ENCODE data around the gene ZGRF1.
"Not testable (repeated sequence)": the region's sequence is repeated elsewhere in the genome, so short reads cannot be mapped to it uniquely, and the experiment has no call there.

The ZGRF1 gene

DNA sequence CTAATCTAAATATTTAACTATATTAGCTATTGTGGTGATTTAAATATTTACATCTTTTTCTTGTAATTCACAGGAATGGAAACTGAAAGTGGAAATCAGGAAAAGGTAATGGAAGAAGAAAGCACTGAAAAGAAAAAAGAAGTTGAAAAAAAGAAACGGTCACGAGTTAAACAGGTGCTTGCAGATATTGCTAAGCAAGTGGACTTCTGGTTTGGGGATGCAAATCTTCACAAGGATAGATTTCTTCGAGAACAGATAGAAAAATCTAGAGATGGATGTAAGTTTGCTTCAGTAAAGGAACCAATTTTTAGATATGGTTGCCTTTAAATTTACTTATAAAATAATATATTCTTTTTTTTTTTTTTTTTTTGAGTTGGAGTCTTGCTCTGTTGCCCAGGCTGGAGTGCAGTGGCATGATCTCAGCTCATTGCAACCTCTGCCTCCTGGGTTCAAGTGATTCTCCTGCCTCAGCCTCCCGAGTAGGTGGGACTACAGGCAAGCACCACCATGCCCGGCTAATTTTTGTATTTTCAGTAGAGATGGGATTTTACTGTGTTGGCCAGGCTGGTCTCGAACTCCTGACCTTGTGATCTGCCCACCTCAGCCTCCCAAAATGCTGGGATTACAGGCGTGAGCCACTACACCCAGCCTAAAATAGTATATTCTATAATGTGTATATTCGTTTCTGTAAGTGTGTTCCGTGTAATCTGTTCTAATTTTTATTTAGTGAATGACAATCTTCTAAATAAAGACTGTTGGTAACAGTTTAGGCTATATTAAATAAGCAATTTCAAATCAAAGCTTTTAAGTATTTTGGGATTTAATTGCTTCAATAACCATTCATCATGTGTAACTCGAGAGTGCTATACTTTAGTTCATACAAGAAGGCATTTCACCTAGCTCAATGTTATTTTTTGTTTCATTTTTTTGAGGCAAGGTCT, 8.2 kb upstream of the ZGRF1 start:
- not testable (repeated sequence) for DNase-seq (ENCODE audit: low read depth)

DNA sequence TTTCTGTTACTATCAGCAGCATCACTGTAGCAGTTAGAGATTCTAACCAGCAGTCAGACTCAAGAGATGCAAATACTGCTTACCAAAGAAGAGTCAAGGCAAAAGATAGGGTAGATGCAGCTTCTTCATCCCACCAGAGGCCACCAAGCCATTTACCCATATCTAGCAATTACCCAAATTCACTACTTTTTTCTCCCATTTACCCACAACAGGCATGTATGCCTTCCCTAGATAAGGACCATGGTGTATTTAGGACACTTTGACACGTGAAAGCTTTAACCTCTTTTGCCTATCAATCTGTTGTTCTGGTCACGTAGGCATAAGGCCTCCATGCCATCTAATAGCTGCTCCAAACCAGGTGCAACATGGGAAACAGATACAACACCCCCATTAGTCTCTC, 5.8 kb upstream of the ZGRF1 start:
- no peak for DNase-seq (ENCODE audit: low read depth)

DNA sequence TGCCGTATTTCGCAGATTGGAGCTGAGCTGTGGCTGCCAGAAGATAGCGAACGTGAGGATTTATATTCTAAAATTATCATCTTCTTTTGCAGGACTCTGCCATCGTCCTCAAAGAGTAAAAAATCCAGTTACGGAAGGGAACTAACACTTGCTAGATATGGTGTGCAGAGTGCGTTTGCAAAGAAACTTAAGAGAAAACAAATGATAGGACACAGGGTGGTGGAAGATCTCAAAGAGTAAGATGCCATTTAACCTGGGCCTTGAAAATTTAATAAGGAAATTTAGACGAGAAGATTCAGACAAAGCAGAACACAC, 800 bp upstream of the ZGRF1 start:
- DNase-seq (ENCODE audit: low read depth): no peak

DNA sequence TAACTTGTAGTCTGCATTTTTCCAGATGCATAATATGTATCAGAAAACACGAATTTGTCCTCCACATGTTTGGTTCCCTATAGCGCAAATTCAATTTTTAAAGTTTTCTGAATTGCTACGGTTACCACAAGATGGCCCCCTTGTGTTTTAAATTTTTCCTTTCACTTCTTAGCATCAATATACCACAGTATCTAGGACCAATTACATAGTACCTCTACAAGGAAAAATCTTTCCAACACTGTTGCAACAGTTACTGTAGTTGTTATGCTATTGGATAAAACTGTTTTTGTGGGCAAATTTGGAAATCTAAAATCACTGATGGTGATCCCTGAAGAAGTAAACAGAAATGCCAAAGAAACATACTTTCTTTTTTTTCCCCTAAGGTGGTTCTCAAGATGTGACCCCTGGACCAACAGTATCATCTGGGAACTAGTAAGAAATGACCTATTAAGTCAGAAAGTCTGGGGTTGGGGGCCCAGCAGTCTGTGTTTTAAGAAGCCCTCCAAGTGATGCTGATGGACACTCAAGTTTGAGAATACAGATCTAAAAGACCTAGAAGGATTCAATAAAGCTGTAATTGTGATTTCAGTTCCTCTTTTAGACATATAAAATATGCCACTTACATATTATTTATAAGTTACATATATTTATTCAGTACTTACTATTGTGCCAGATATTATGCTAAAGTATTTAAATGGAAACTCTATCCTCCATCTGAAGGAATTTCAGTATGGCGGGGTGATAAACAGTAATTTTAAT, 3.1 kb downstream of the ZGRF1 start:
- no peak for DNase-seq (ENCODE audit: low read depth)

DNA sequence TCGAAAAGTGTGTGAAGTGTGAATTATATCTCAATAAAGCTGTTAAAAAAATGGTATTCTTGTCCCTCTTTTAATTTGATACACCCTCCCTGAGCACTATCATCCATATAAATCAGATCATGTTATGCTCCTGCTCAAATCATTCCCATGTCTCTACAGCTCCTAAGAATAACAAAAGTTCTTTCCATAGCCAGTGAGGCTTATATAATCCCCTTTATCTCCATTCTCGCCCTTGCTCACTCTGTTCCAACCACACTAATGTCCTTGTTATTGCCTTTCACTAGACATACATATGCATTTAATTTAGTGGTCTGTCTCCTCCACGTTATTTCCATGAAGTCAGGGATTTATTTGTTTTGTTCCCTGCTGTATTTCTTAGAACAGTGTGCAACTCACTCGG, 10.5 kb downstream of the ZGRF1 start:
- no peak for DNase-seq (ENCODE audit: low read depth)

DNA sequence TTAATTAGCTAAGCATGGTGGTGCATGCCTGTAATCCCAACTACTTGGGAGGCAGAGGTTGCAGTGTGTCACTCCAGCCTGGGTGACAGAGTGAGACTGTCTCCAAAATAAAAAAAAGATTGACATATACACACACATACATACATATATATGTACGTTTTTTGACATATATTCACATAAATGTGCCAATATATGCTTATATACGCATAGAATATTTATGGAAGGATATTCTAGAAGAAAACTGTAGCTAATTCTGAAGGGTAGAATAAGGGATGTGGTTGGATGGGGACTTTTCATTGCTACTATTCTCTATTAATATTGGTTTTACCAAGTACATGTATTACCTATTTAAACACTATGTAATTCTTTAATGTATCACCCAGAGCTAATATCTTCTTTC, 19.7 kb downstream of the ZGRF1 start:
- DNase-seq (ENCODE audit: low read depth): no peak

DNA sequence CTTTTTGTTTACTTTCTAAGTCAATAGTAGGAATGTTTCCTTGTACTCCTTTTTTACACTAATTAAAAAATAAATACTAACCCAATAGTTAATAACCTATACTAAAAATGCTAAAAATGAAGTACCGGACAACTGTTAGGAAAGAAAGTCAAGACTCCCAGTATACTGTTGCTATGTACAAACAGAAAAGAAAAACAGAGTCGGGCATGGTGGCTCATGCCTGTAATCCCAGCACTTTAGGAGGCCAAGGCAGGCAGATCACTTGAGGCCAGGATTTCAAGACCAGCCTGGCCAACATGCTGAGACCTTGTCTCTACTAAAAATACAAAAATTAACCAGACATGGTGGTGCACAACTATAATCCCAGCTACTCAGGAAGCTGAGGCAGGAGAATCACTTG, 23.9 kb downstream of the ZGRF1 start:
- not testable (repeated sequence) for DNase-seq (ENCODE audit: low read depth)

DNA sequence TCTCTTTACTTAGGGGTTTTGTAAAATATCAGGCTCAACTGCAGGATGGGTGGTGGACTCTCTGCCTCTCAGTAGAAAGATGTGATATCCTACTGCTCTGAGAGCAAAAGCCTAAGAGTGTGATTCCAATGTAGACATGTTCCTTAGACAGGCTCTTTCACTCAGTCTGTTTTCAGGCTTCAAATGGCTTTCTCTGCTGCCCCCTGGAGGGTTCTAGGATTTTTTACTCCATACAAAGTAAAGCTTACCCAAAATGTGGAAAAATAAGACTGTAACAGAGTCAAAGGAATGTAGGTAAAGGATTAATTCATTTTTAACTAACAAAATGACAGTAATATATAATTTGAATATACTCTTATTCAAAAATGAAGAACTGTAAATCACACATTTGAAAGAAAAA, 32.1 kb downstream of the ZGRF1 start:
- peak; percentile 12 for DNase-seq (ENCODE audit: low read depth)

DNA sequence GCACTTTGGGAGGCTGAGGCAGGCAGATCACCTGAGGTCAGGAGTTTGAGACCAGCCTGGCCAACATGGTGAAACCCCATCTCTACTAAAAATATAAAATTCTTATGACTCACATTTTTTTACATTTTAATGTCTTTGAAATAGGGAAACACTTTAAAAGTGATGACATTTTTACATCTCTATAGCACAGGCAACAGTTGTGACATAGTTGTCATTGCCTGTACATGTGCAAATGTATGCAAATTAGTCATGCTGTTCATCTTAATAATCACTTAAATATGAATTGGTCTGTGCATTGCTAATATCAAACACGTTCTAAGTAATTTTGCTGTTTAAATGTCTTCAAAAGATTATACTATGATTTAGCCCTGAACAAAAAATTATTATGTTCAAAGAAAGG, 41.7 kb downstream of the ZGRF1 start:
- DNase-seq (ENCODE audit: low read depth): no peak

DNA sequence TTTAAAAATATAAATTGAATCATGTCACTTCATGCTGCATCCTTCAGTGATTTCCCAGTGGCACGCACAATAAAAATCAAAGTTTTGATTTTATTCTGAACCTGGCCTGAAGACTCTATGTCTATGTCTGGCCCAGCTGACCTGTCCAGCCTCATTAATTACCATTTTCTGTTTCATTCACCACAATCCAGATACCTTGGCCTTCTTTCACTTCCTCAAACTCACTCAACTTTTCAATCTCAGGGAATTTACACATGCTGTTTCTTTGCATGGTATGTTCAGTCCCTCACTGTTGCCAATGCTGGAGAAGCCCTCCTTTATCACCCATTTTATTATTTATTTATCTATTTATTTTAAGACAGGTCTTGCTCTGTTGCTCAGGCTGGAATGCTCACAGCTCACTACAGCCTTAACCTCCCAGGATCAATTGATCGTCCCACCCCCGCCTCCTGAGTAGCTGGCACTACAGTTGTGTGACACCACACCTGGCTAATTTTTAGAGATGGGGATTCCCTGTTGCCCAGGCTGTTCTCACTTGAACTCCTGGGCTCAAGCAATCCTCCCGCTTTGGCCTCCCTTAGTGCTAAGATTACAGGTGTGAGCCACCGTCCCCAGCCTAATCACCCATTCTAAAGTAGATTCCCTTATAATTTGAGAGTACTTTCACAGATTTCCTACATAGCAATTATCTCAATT, 43.1 kb downstream of the ZGRF1 start:
- no peak for DNase-seq (ENCODE audit: low read depth)

DNA sequence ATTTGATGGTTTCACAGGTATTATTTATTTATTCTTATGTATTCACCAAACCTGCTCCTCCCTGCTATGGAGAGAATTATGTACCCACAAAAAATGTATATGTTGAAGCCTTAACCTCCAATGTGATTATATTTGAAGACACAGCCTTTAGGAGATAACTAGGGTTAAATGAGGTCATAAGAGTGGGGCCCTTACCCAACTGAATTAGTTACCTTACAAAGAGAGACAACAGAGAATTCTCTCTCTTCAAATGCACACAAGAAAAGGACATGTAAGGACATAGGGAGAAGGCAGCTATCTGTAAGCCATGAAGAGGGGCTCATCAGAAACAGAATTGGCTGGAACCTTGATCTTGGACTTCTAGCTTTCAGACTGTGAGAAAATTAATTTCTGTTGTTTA, 44.0 kb downstream of the ZGRF1 start:
- DNase-seq (ENCODE audit: low read depth): no peak

DNA sequence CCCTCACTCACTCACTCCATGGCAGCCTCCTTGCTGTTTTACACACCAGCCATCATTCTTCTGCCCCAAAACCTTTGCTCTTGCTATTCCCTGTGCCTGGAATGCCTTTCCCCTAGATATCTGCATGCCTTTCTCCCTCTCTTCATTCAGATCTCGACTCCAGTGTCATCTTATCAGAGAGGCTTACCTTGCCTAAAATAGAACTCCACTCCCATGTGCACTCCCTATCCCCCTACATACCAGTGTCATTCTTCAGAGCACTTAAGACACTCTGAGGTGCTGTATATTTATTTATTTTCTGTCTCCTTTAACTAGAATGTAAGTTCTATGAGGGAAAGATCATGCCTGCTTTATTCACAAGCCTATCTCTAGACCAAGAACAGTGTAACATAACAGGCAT, 45.1 kb downstream of the ZGRF1 start:
- DNase-seq (ENCODE audit: low read depth): no peak

DNA sequence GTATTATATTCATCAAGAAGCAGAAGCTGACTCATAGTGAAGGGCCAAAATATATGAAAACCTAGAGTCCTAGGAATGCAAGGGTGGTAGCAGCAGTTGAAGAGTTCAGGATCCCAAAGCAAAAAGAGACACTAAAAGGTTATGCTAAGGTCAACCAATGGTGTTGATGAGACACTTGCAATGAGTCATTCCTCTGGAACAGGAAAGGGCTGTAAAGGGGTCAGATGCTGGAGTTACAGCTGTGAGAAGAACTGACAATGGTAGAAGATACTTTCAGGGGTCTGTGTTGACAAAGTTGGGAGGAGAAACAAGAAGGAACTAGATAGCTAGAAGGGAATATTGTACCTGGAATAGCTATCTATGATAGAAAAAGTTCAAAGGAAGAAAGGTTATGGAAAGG, 47.5 kb downstream of the ZGRF1 start:
- no peak for DNase-seq (ENCODE audit: low read depth)

DNA sequence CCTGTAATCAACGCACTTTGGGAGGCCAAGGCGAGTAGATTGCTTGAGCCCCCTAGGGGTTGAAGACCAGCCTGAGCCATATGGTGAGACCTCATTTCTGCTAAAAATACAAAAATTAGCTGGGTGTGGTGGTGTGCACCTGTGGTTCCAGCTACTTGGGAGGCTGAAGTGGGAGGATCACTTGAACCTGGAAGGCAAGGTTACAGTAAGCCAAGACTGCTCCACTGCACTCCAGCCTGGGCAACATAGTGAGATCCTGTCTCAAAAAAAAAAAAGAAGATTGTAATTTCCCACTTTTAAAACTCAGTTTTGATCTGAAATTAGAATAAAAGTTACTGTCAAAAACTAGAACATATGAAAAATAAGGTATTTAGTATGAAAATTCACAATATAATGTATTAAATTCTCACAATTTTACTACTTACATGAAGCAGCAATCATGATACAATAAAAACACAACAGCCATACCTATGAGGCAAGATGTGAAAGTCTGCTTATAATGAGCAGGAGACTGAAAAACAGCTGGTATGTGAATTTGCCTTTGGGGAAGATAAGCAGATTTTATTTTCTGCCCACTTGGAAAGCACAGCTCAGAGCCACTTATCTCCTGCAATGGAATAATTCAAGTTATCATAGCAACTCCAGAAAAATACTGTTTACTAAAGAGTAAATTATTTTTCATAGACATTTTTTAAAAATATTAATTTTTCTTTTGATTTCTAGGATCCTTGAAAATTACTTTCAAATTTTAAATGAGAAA, 50.6 kb downstream of the ZGRF1 start:
- DNase-seq (ENCODE audit: low read depth): no peak

DNA sequence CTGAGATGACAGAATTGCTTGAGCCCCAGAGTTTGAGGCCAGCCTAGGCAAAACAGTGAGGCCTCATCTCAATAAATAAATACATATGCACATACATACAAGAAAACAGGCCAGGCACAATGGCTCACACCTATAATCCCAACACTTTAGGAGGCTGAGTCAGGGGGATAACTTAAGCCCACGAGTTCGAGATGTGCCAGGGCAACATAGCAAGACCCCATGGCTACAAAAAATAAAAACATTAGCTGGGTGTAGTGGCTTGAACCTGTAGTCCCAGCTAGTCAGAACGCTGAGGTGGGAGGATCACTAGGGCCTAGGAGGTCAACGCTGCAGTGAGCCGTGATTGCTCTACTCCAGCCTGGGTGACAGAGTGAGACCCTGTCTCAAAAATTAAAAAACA, 69.2 kb downstream of the ZGRF1 start:
- DNase-seq (ENCODE audit: low read depth): no peak

DNA sequence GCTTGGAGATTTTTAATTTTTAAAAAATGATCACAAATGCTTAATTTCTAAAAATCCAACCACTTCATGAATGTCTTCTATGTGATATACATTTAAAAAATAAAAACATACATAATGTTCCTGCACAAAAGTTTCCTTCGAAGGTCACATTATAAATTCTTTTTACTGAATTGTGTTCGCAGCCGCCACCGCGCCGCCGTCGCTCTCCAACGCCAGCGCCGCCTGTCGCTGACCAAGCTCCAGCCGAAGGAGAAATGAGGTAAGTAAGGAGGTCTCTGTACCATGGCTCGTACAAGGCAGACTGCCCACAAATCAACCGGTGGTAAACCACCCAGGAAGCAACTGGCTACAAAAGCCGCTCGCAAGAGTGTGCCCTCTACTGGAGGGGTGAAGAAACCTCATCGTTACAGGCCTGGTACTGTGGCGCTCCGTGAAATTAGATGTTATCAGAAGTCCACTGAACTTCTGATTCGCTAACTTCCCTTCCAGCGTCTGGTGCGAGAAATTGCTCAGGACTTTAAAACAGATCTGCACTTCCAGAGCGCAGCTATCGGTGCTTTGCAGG, 71.9 kb downstream of the ZGRF1 start:
- DNase-seq (ENCODE audit: low read depth): no peak

DNA sequence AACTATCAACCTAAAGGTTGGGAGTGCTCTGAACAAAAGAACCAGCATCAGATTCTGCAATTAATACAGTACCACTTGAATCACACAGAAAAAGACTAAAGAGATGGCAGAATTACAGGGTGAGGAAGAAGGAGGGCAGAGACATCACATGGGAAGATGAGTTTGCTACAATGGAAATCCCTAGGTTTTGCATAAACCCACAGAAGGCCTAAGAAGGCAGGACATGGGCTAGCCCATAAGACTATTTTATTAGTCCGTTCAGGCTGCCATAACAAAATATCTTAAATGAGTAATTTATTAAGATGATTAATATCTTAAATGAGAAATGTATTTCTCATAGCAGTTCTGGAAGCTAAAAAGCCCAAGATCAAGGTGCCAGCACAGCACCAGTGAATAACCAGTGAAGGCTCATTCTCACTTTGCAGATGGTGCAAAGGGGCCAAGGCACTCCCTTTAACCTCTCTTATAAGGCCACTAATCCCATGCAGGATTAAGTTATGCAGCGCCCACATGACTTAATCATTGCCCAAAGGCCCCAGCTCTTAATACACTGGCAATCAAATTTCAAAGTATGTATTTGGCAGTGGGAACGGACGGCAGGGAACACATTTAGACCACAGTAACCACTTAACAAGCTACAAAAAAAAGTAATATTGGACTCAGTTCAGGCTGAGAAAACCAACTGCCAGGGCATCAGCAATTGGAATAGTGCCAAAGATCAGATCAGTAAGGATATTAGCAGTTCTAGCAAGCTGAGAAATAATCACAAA, 73.1 kb downstream of the ZGRF1 start:
- DNase-seq (ENCODE audit: low read depth): no peak

DNA sequence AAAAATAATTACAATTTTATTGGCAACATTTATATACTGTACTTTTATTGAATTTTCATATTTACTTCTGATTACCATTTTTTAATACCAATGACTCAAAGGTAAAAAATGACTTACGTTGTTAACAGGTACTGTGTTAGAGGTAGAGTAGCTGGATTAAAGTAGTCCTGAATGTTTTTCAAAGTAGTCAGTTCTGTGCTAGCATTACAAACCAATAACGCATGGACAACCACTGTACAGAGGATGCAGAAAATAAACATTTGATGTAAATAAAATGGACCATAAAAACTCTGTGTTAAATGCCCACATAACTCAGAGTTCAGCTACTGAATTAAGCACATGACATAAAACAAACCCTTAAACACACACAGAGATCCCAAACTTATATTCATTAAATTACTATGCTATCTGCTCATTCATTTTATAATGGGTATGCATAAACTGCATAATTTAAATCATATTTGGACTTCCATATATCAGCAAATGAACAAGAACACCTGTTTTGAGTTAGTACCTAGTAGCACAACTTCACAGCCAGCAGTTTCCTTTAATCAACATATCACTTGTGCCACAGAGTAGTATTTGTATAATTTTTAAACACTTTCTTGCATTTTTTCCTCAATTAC, 74.3 kb downstream of the ZGRF1 start:
- no peak for DNase-seq (ENCODE audit: low read depth)

DNA sequence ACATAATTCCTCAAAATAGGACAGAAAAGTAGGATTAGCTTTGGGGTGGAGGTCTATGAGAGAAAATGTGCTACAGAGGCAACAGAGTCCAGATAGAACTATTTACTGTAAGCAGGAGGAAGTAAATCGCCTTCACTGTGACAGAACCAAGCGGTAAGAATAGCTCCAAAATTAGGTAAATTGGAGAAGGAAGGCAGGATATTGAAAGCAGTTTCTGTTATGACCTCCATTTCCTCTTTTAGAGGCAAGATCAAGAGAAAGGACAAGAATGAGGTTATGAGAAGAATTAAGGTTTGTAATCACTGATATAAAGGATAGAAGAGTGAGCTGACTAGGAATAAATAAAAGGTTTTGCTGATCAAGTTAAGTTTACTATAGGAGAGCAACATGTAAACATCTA, 76.6 kb downstream of the ZGRF1 start:
- no peak for DNase-seq (ENCODE audit: low read depth)

DNA sequence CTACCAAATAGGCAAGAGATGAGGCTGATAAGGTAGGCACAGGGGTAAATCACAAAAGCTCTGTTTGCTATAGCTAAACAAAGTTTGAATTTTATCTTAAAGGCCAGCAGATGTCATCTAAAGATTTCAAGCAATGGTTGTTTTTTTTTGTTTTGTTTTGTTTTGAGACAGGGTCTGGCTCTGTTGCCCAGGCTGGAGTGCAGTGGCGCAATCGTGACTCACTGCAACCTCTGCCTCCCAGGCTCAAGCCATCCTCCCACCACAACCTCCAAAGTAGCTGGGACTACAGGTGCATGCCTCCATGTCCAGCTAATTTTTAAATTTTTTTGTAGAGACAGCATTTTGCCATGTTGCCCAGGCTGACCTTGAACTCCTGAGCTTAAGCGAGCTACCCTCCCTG, 77.7 kb downstream of the ZGRF1 start:
- no peak for DNase-seq (ENCODE audit: low read depth)
